ENCODE results near the gene RTN4R.
"Not testable (repeated sequence)": the region's sequence is repeated elsewhere in the genome, so short reads cannot be mapped to it uniquely, and the experiment has no call there.

RTN4R gene

GRCh38 chr22:20273758-20274181, 5.7 kb upstream of the RTN4R start:
- Histone ChIP-seq H3K36me3 (no peaks in the 10 kb centered on the region), H3K27ac (no peak overlapping the region), H3K4me1 (ENCODE audit: control insufficient read depth in 1 of 2, insufficient read depth in 1 of 2, low read depth in 1 of 2, low read length in 1 of 2) (no peaks in the 10 kb centered on the region), H3K27me3 (no peaks in the 10 kb centered on the region), H3K9me3 (no peaks in the 10 kb centered on the region), H3K4me3 (ENCODE audit: low read depth in 1 of 2, low read length in 1 of 2) (no peak overlapping the region)
- TF ChIP-seq, protein P1, sequence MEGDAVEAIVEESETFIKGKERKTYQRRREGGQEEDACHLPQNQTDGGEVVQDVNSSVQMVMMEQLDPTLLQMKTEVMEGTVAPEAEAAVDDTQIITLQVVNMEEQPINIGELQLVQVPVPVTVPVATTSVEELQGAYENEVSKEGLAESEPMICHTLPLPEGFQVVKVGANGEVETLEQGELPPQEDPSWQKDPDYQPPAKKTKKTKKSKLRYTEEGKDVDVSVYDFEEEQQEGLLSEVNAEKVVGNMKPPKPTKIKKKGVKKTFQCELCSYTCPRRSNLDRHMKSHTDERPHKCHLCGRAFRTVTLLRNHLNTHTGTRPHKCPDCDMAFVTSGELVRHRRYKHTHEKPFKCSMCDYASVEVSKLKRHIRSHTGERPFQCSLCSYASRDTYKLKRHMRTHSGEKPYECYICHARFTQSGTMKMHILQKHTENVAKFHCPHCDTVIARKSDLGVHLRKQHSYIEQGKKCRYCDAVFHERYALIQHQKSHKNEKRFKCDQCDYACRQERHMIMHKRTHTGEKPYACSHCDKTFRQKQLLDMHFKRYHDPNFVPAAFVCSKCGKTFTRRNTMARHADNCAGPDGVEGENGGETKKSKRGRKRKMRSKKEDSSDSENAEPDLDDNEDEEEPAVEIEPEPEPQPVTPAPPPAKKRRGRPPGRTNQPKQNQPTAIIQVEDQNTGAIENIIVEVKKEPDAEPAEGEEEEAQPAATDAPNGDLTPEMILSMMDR (IDR thresholded peaks at IDR 0.05) = no peak

- Histone ChIP-seq H3K4me3 (ENCODE audit: low read depth in 1 of 2, low read length in 1 of 2) (no peak overlapping the region), H3K36me3 (no peaks in the 10 kb centered on the region), H3K27me3 (peaks cover 2% of the 10 kb centered on the region), H3K4me1 (ENCODE audit: control insufficient read depth in 1 of 2, insufficient read depth in 1 of 2, low read depth in 1 of 2, low read length in 1 of 2) (peaks cover 5 to 6% of the 10 kb centered on the region in 2 experiments), H3K9me3 (no peaks in the 10 kb centered on the region), H3K27ac (no peak overlapping the region)
- TF ChIP-seq, protein P1 (IDR thresholded peaks at IDR 0.05) = no peak
Observed at GRCh38 chr22:20272700-20273099, 4.6 kb upstream of the RTN4R start.

DNA sequence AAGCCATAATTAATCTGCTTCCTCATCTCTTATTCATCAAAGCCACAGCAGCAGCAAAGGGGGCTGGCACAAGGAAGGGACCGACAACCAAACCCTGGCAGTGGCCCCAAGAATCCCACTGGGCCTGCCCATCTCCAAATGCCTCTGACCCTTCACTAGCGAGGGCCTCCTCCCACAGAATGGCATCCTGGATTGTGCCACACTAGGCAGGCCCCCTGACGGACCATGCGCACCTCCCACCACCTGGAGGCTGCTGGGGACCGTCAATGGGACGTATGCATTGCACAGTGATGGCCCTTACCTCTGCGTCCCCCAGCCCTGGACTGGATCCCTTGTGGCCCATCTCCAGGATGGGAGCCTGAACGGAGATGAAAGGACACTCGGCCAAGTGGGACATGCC, 4.1 kb upstream of the RTN4R start:
- Histone ChIP-seq H3K4me1 (ENCODE audit: control insufficient read depth in 1 of 2, insufficient read depth in 1 of 2, low read depth in 1 of 2, low read length in 1 of 2) (peaks cover 10 to 11% of the 10 kb centered on the region in 2 experiments), H3K9me3 (no peaks in the 10 kb centered on the region), H3K27me3 (peaks cover 8% of the 10 kb centered on the region), H3K4me3 (ENCODE audit: low read depth in 1 of 2, low read length in 1 of 2) (no peak overlapping the region), H3K36me3 (no peaks in the 10 kb centered on the region), H3K27ac (no peak overlapping the region)
- TF ChIP-seq, protein P1 (IDR thresholded peaks at IDR 0.05) = no peak

GRCh38 chr22:20271114-20271994, 3.2 kb upstream of the RTN4R start:
- no peak overlapping the region for H3K27ac ChIP-seq
- no peak overlapping the region for H3K4me3 ChIP-seq (ENCODE audit: low read depth in 1 of 2, low read length in 1 of 2)
- no peaks in the 10 kb centered on the region for H3K36me3 ChIP-seq
- TF ChIP-seq, protein P1 (IDR thresholded peaks at IDR 0.05) = no peak
- H3K4me1 ChIP-seq (ENCODE audit: control insufficient read depth in 1 of 2, insufficient read depth in 1 of 2, low read depth in 1 of 2, low read length in 1 of 2) = peaks cover 13 to 14% of the 10 kb centered on the region in 2 experiments
- no peaks in the 10 kb centered on the region for H3K9me3 ChIP-seq
- H3K27me3 ChIP-seq = peaks cover 14% of the 10 kb centered on the region

DNA sequence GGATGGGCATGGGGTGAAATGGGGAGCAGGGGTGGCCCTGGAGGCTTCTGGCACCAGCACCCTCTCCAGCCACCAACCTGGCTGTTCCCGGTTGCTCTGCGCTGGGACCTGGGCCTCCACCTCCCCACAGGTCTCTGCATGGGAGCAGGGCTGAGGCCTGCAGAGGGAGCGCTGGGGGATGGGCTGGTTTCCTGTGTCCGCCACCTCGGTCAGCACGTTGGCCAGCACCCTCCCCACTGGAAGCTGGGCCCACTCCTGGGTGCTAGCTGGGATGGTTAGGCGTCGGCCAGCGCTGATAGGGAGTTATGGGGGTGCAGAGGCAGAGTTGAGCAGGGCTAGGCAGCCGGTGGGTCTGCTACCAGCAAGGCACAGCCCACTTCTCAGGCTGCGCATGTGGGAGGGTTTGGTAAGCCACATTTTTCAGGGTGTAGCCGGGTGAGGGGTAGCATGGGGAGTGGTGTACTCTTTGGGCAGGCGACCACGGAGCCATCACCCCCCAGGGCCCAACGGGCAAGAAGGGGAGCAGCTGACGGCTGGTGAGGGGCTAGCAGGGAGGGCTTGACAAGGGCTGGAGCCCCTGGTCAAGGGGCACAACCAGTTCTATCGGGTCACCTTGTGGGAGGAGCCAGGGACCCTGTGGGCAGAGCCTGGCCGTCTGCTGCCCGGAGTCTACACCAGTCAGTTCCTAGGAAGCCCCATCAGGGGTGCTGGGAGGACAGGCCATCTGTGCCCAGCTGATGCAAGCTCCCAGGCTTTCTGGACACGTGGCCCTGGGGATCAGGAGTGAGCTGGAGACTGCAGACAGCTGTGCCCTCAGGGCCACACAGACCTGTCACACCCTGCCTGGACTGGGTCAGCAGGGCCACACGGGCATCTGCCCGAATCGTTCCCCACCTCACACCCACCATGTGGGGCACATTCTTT, 2.3 kb upstream of the RTN4R start:
- Histone ChIP-seq H3K4me1 (ENCODE audit: control insufficient read depth in 1 of 2, insufficient read depth in 1 of 2, low read depth in 1 of 2, low read length in 1 of 2) (peaks cover 13 to 14% of the 10 kb centered on the region in 2 experiments), H3K27me3 (peaks cover 14% of the 10 kb centered on the region)
- not testable (repeated sequence) for H3K9me3 ChIP-seq; H3K27ac ChIP-seq; H3K4me3 ChIP-seq (ENCODE audit: low read depth in 1 of 2, low read length in 1 of 2); H3K36me3 ChIP-seq

DNA sequence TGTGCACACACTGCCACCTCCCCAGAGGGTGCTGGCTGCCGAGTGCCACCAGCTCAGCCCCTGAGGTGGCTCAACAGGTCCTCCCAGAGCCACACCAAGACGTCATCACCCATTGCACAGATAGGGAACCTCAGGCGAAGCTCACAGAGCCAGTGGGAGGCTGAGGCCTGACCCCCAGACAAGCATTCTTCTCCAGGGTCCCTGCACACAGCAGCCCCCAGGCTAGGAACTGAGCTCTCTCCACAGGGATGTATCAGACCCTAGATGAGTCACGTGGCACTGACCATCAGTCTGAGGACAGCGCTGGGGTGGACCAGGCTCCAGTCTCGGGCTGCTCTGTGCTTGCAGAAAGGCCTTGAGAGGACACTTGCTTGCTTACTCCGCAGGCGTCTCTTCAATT, 1.6 kb upstream of the RTN4R start:
- Histone ChIP-seq H3K27me3 (peaks cover 14% of the 10 kb centered on the region), H3K4me1 (ENCODE audit: control insufficient read depth in 1 of 2, insufficient read depth in 1 of 2, low read depth in 1 of 2, low read length in 1 of 2) (peaks cover 13 to 14% of the 10 kb centered on the region in 2 experiments)
- not testable (repeated sequence) for H3K4me3 ChIP-seq (ENCODE audit: low read depth in 1 of 2, low read length in 1 of 2); H3K27ac ChIP-seq; H3K9me3 ChIP-seq; H3K36me3 ChIP-seq

DNA sequence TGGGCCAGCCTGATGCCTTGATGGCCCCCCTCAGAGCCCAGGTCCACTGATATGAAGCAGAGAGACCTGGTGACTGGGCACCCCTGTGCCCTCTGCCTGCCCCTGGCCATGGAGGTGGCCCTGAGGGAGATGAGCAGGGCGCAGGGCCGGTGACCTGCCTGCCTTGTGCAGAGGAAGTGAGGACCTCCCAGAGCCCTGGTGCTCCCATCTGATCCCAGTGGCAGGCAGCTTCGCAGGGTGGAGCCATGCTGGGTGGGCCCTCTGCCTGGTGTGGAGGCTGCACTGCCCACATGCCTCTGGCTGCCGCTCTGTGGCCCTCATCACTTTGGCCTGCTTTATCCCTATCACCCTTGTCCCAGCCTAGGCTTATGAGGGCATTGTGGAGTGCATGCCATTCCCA, 1.1 kb upstream of the RTN4R start:
- H3K27me3 ChIP-seq = peaks cover 14% of the 10 kb centered on the region
- H3K36me3 ChIP-seq; H3K27ac ChIP-seq; H3K4me3 ChIP-seq (ENCODE audit: low read depth in 1 of 2, low read length in 1 of 2); H3K9me3 ChIP-seq: not testable (repeated sequence)
- peaks cover 13 to 14% of the 10 kb centered on the region in 2 experiments for H3K4me1 ChIP-seq (ENCODE audit: control insufficient read depth in 1 of 2, insufficient read depth in 1 of 2, low read depth in 1 of 2, low read length in 1 of 2)

Data from neutrophil (primary cell).